Renal cortex interstitium (tissue), 3 donors: ENCODE measurements around the gene GOLGA5. TPM values are rescaled to one million over a fixed set of nuclear protein-coding genes. Genes with fewer than 3 reads are reported as not detected.

ENCODE experiments used
- polyA plus RNA-seq, 3 donors: library from polyadenylated mRNA; unstranded; fragments of 120-200 nt; gene quantifications; one replicate each; pipeline ENCODE4 v1.2.1, GENCODE V29; 2013; ENCODE audit not compliant: insufficient read length in 3 of 3

GOLGA5 gene
- polyA plus RNA-seq, 3 donors: 37.7 to 47.2 (median 39.4) TPM

Other genes starting within 250 kb of the GOLGA5 start
- gene LGMN, start 45.7 kb upstream of the GOLGA5 start, polyA plus RNA-seq: 100 to 1,000 TPM; 125 to 135 (median 134) TPM
- under 1 TPM; 0.14 to 0.44 (median 0.36) TPM for gene CHGA, start 128.8 kb downstream of the GOLGA5 start, polyA plus RNA-seq